Ectodermal cell (in vitro differentiated cells): ENCODE results near the gene GOLGA1.
"Not testable (repeated sequence)": the region's sequence is repeated elsewhere in the genome, so short reads cannot be mapped to it uniquely, and the experiment has no call there.

ENCODE experiments used
- H3K27ac ChIP-seq: 2 replicates; pipeline ENCODE4 v1.7.0; 2013; ENCODE audit warnings: mild to moderate bottlenecking, low read depth, low read length; ENCODE audit not compliant: insufficient read depth, poor library complexity, severe bottlenecking
- H3K27me3 ChIP-seq: 2 replicates; pipeline ENCODE4 v1.7.0; 2013; ENCODE audit warnings: mild to moderate bottlenecking, low read length; ENCODE audit not compliant: insufficient read depth, control insufficient read depth, poor library complexity, severe bottlenecking
- H3K36me3 ChIP-seq: one replicate; pipeline ENCODE4 v1.7.0; 2013; ENCODE audit warnings: low read length; ENCODE audit not compliant: control insufficient read depth, insufficient read depth
- H3K4me1 ChIP-seq: one replicate; pipeline ENCODE4 v1.7.0; 2013; ENCODE audit warnings: low read length; ENCODE audit not compliant: control insufficient read depth, insufficient read depth
- H3K4me3 ChIP-seq: 2 replicates; pipeline ENCODE4 v1.7.0; 2013; ENCODE audit warnings: low read depth, low read length, control low read depth; ENCODE audit not compliant: insufficient read depth
- H3K9me3 ChIP-seq: 2 replicates; pipeline ENCODE4 v1.7.0; 2013; ENCODE audit warnings: mild to moderate bottlenecking, low read length, moderate library complexity; ENCODE audit not compliant: control insufficient read depth
- WGBS, 2 experiments: methylation state at CpG; one replicate each; pipeline ENCODE4 v1.1.7; 2013; ENCODE audit warnings: missing lambda C conversion rate in 2 of 2; 5-methylcytosine and 5-hydroxymethylcytosine counted together

The GOLGA1 gene

DNA sequence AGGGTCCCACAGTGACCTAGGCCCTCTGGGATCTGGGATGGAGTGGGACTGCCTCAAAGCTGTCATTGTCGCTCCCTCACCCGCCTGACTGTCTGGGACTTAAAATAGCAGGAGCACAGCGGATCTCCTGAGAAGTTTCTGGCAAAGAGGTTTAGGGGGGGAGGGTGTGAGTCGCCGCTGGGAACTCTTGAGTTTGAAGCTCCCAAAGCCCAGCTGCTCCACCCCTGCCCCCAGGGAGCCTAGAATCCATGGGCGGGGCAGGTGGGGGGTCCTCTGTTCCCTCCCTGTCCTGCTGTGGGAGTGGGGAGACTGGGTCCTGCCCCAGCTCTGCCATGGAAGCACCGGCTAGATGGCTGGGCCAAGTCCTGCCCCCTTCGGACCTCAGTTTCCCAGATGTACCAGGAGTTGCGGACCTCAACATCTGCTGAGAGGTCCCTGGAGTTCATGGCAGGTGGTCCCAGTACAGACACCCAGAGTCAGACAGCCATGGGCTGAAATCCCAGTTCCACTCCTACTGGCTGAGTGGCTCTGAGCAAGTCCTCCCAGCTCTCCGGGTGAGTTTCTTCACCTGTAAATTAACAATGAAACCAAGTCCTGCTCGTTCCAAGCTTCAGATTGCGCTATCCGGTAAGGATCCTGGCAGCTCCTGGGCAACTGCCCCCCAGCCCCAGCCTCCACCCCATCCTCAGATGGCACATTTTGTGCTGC is 88.6 kb downstream of the GOLGA1 start:
- no peaks in the 10 kb centered on the region for H3K4me1 ChIP-seq
- no peaks in the 10 kb centered on the region for H3K9me3 ChIP-seq
- H3K36me3 ChIP-seq: peaks cover 2% of the 10 kb centered on the region
- no peaks in the 10 kb centered on the region for H3K27me3 ChIP-seq
- 83 to 84% methylated on average over 13 of the region's 13 CpGs for WGBS, 2 experiments
- no peak overlapping the region for H3K27ac ChIP-seq
- H3K4me3 ChIP-seq: no peak overlapping the region

DNA sequence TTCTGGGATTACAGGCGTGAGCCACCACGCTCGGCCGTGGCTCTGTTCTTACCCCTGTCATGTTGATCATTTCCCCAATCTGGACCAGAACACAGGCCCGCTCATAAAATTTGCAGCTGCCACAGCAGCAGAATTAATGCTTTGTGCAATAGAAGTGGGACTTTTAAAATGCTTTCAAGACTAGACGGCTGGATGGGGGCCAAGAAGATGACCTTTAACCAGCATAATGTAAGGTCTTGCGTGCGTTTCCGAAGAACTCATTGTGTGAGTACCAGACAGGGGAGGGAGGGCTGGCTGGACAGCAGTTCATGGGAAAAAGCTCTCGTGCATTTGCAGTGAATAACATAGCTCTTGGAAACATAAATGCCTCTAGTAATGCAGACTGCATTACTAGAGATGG is 91.1 kb downstream of the GOLGA1 start:
- 93 to 94% methylated on average over 10 of the region's 10 CpGs for WGBS, 2 experiments
- Histone ChIP-seq H3K27me3 (no peaks in the 10 kb centered on the region), H3K36me3 (no peaks in the 10 kb centered on the region), H3K9me3 (no peaks in the 10 kb centered on the region), H3K27ac (no peak overlapping the region), H3K4me3 (no peak overlapping the region), H3K4me1 (no peaks in the 10 kb centered on the region)

GRCh38 chr9:124846969-124847368 is 93.9 kb downstream of the GOLGA1 start:
- H3K27ac ChIP-seq: no peak overlapping the region
- H3K27me3 ChIP-seq: no peaks in the 10 kb centered on the region
- WGBS, 2 experiments: 83 to 88% methylated on average over 6 of the region's 6 CpGs
- H3K9me3 ChIP-seq: no peaks in the 10 kb centered on the region
- no peaks in the 10 kb centered on the region for H3K4me1 ChIP-seq
- H3K4me3 ChIP-seq: no peak overlapping the region
- no peaks in the 10 kb centered on the region for H3K36me3 ChIP-seq

DNA sequence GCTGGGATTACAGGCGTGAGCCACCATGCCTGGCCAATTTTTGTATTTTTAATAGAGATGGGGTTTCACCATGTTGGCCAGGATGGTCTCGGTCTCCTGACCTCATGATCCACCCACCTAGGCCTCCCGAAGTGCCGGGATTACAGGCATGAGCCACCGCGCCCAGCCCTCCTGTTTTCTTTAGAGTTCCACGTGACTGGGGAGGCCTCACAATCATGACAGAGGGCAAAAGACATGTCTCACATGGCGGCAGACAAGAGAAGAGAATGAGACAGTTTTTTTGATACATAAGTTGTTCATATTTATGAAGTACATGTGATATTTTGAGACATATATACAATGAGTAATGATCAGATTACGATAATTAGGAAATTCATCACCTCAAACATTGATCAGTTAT is 94.4 kb downstream of the GOLGA1 start:
- H3K4me1 ChIP-seq, H3K4me3 ChIP-seq, H3K27ac ChIP-seq, H3K36me3 ChIP-seq, H3K9me3 ChIP-seq, H3K27me3 ChIP-seq: not testable (repeated sequence)
- WGBS, 2 experiments: 92 to 97% methylated on average over 9 of the region's 9 CpGs

- 92 to 95% methylated on average over 4 of the region's 4 CpGs for WGBS, 2 experiments
- Histone ChIP-seq H3K36me3 (no peaks in the 10 kb centered on the region), H3K27me3 (no peaks in the 10 kb centered on the region), H3K4me3 (no peak overlapping the region), H3K4me1 (peaks cover 5% of the 10 kb centered on the region), H3K27ac (no peak overlapping the region), H3K9me3 (no peaks in the 10 kb centered on the region)
Observed at GRCh38 chr9:124844291-124844690, 96.6 kb downstream of the GOLGA1 start.

GRCh38 chr9:124843456-124844034 is 97.3 kb downstream of the GOLGA1 start:
- Histone ChIP-seq H3K4me1 (peaks cover 5% of the 10 kb centered on the region), H3K36me3 (no peaks in the 10 kb centered on the region), H3K9me3 (no peaks in the 10 kb centered on the region), H3K4me3 (no peak overlapping the region), H3K27ac (no peak overlapping the region), H3K27me3 (no peaks in the 10 kb centered on the region)
- WGBS, 2 experiments: 93 to 95% methylated on average over 11 of the region's 11 CpGs

GRCh38 chr9:124841075-124841821 is 99.6 kb downstream of the GOLGA1 start:
- no peaks in the 10 kb centered on the region for H3K36me3 ChIP-seq
- H3K27ac ChIP-seq: no peak overlapping the region
- H3K27me3 ChIP-seq: no peaks in the 10 kb centered on the region
- no peak overlapping the region for H3K4me3 ChIP-seq
- no peaks in the 10 kb centered on the region for H3K9me3 ChIP-seq
- 82 to 84% methylated on average over 14 of the region's 14 CpGs for WGBS, 2 experiments
- H3K4me1 ChIP-seq: peaks cover 5% of the 10 kb centered on the region

GRCh38 chr9:124840300-124840833 is 100.5 kb downstream of the GOLGA1 start:
- H3K4me3 ChIP-seq: no peak overlapping the region
- no peaks in the 10 kb centered on the region for H3K9me3 ChIP-seq
- H3K27ac ChIP-seq: no peak overlapping the region
- H3K4me1 ChIP-seq: peaks cover 5% of the 10 kb centered on the region
- H3K27me3 ChIP-seq: no peaks in the 10 kb centered on the region
- WGBS, 2 experiments: 84 to 87% methylated on average over 16 to 17 of the region's 18 CpGs
- H3K36me3 ChIP-seq: no peaks in the 10 kb centered on the region

GRCh38 chr9:124839612-124840299 is 101.1 kb downstream of the GOLGA1 start:
- WGBS, 2 experiments: 73 to 75% methylated on average over 12 of the region's 12 CpGs
- Histone ChIP-seq H3K27ac (no peak overlapping the region), H3K36me3 (no peaks in the 10 kb centered on the region), H3K4me3 (no peak overlapping the region), H3K4me1 (peaks cover 5% of the 10 kb centered on the region), H3K9me3 (no peaks in the 10 kb centered on the region), H3K27me3 (no peaks in the 10 kb centered on the region)
